IgD-negative memory B cell (primary cell): Measurements from ENCODE around the gene RSRC1. TPM values are rescaled to one million over a fixed set of nuclear protein-coding genes. Genes with fewer than 3 reads are reported as not detected.
"Not testable (repeated sequence)": the region's sequence is repeated elsewhere in the genome, so short reads cannot be mapped to it uniquely, and the experiment has no call there.

ENCODE experiments used
- H3K27ac Mint-ChIP-seq, 3 donors: one replicate each; pipeline ENCODE4 v1.8.0; 2020 to 2022; ENCODE audit warnings: mild to moderate bottlenecking in 3 of 3, mixed read lengths in 3 of 3, moderate library complexity in 1 of 3
- H3K27me3 Mint-ChIP-seq: one replicate; pipeline ENCODE4 v1.8.0; 2021; ENCODE audit warnings: mixed read lengths
- H3K36me3 Mint-ChIP-seq: one replicate; pipeline ENCODE4 v1.8.0; 2020; ENCODE audit warnings: mild to moderate bottlenecking, mixed read lengths
- H3K4me1 Mint-ChIP-seq, 3 donors: one replicate each; pipeline ENCODE4 v1.8.0; 2020 to 2022; ENCODE audit warnings: mixed read lengths in 3 of 3, mild to moderate bottlenecking in 1 of 3
- H3K4me3 Mint-ChIP-seq, 4 donors: one replicate each; pipeline ENCODE4 v1.8.0; 2020 to 2022; ENCODE audit warnings: mild to moderate bottlenecking in 4 of 4, mixed read lengths in 4 of 4, moderate library complexity in 3 of 4
- H3K9me3 Mint-ChIP-seq, 3 donors: one replicate each; pipeline ENCODE4 v1.8.0; 2020 to 2021; ENCODE audit warnings: mixed read lengths in 3 of 3, mild to moderate bottlenecking in 1 of 3
- polyA plus RNA-seq: library from polyadenylated mRNA; unstranded; fragments of 300-500 nt; fragmentation: Illumina TruSeq; gene quantifications from one replicate; pipeline ENCODE4 v1.2.3, GENCODE V29; 2021

RSRC1 gene
- polyA plus RNA-seq, 1 donor from 2014 or later: 42.3 TPM

GRCh38 chr3:158548691-158549090 is 438.8 kb downstream of the RSRC1 start:
- Mint-ChIP-seq H3K4me1 (no peaks in the 10 kb centered on the region), H3K27ac (no peak overlapping the region), H3K27me3 (no peaks in the 10 kb centered on the region), H3K4me3 (no peak overlapping the region), H3K36me3 (peaks cover 16% of the 10 kb centered on the region), H3K9me3 (peaks cover 0 to 8% (median 2%) of the 10 kb centered on the region in 3 donors)

- not testable (repeated sequence) for H3K4me1 Mint-ChIP-seq, H3K9me3 Mint-ChIP-seq, H3K4me3 Mint-ChIP-seq, H3K27me3 Mint-ChIP-seq, H3K27ac Mint-ChIP-seq
- peaks cover 14% of the 10 kb centered on the region for H3K36me3 Mint-ChIP-seq
These were observed 440.0 kb downstream of the RSRC1 start for GRCh38 chr3:158549938-158550337.

- H3K9me3 Mint-ChIP-seq: peaks cover 0 to 5% (median 4%) of the 10 kb centered on the region in 3 donors
- H3K4me1 Mint-ChIP-seq: no peaks in the 10 kb centered on the region
- peaks cover 5% of the 10 kb centered on the region for H3K36me3 Mint-ChIP-seq
- H3K27me3 Mint-ChIP-seq: no peaks in the 10 kb centered on the region
- H3K27ac Mint-ChIP-seq: no peak overlapping the region
- no peak overlapping the region for H3K4me3 Mint-ChIP-seq
These were observed 442.2 kb downstream of the RSRC1 start for GRCh38 chr3:158552124-158552523.

DNA sequence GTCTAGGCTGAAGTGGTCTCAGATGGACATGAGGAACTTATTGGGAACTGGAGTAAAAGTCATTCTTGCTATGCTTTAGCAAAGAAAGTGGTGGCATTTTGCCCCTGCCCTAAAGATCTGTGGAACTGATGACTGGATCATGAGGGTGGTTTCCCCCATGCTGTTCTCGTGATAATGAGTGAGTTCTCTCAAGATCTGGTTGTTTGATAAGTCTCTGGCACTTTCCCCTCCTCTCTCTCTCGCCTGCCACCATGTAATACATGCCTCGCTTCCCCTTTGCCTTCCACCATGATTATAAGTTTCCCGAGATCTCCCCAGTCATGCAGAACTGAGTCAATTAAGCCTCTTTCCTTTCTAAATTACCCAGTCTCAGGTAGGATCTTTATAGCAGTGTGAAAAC is 449.6 kb downstream of the RSRC1 start:
- peaks cover 0 to 3% (median 0%) of the 10 kb centered on the region in 3 donors for H3K9me3 Mint-ChIP-seq
- no peaks in the 10 kb centered on the region for H3K4me1 Mint-ChIP-seq
- H3K27ac Mint-ChIP-seq: no peak overlapping the region
- no peaks in the 10 kb centered on the region for H3K36me3 Mint-ChIP-seq
- H3K4me3 Mint-ChIP-seq: no peak overlapping the region
- H3K27me3 Mint-ChIP-seq: peaks cover 3% of the 10 kb centered on the region

DNA sequence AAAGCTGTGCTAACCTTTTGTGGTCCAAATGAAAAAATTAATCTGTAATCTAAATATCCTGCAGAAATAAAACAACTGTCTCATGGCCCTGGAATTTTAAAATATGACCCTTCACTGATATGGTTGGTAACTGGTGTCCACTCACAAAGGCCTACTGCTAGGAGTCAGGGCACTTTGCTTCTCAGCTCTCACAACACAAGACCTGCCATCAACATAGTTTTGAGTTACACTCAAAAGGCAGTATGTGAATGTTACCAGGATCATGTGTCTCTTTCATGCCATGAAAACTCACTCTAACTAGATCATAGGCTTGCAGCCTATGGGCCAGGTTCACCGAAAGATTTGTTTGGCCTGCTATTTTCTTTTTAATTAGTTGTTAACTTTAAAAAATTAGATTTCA is 451.1 kb downstream of the RSRC1 start:
- peaks cover 3% of the 10 kb centered on the region for H3K27me3 Mint-ChIP-seq
- H3K4me1 Mint-ChIP-seq: no peaks in the 10 kb centered on the region
- no peak overlapping the region for H3K4me3 Mint-ChIP-seq
- H3K27ac Mint-ChIP-seq: no peak overlapping the region
- peaks cover 3 to 4% (median 3%) of the 10 kb centered on the region in 3 donors for H3K9me3 Mint-ChIP-seq
- peaks cover 1% of the 10 kb centered on the region for H3K36me3 Mint-ChIP-seq

- Mint-ChIP-seq H3K4me1 (no peaks in the 10 kb centered on the region), H3K27me3 (peaks cover 4% of the 10 kb centered on the region), H3K36me3 (peaks cover 1% of the 10 kb centered on the region), H3K27ac (no peak overlapping the region), H3K4me3 (no peak overlapping the region), H3K9me3 (peaks cover 2 to 5% (median 4%) of the 10 kb centered on the region in 3 donors)
These were observed 452.8 kb downstream of the RSRC1 start for GRCh38 chr3:158562674-158563073.

- no peaks in the 10 kb centered on the region for H3K4me1 Mint-ChIP-seq
- no peak overlapping the region for H3K4me3 Mint-ChIP-seq
- peaks cover 1% of the 10 kb centered on the region for H3K36me3 Mint-ChIP-seq
- peaks cover 2 to 5% (median 4%) of the 10 kb centered on the region in 3 donors for H3K9me3 Mint-ChIP-seq
- peaks cover 4% of the 10 kb centered on the region for H3K27me3 Mint-ChIP-seq
- H3K27ac Mint-ChIP-seq: no peak overlapping the region
These were observed 453.2 kb downstream of the RSRC1 start for GRCh38 chr3:158563076-158563475.

DNA sequence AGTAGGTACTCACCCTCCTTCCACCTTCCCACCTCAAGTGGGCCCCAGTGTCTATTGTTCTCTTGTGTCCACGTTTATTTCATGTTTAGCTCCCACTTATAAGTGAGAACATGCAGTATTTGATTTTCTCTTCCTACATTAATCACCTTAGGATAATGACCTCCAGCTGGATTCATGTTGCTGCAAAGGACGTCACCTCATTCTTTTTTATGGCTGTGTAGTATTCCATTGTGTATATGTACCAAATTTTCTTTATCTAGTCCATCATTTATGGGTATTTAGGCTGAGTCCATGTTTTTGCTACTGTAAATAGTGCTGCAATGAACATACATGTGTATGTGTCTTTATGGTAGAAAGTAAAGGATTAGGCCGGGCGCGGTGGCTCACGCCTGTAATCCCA is 455.2 kb downstream of the RSRC1 start:
- peaks cover 0 to 7% (median 4%) of the 10 kb centered on the region in 3 donors for H3K9me3 Mint-ChIP-seq
- H3K4me1 Mint-ChIP-seq: no peaks in the 10 kb centered on the region
- H3K36me3 Mint-ChIP-seq: peaks cover 1% of the 10 kb centered on the region
- H3K27ac Mint-ChIP-seq: no peak overlapping the region
- peaks cover 10% of the 10 kb centered on the region for H3K27me3 Mint-ChIP-seq
- peak overlapping the region in 1 of 4 donors; percentile 25 for H3K4me3 Mint-ChIP-seq

DNA sequence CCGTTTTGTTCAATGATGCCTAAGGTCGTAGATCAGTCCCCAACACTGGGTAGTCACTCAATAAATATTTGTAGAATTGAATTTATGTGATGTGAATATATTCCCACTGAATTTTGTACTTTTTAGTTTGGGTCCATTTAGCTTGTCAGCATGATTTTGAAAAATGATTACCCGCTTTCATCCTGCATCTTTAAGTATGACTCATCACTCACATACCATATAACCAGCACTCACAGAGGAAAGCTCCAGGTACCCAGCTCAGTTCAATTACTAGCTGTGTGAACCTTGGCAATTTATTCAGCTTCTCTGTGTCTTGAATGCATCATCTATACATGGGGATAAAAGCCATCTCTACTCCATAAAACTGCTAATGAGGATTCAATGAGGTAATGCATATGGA is 458.9 kb downstream of the RSRC1 start:
- Mint-ChIP-seq H3K4me1 (peaks cover 4 to 10% (median 5%) of the 10 kb centered on the region in 3 donors), H3K27me3 (peaks cover 18% of the 10 kb centered on the region), H3K27ac (no peak overlapping the region), H3K9me3 (peaks cover 0 to 7% (median 4%) of the 10 kb centered on the region in 3 donors), H3K4me3 (no peak overlapping the region), H3K36me3 (peaks cover 1% of the 10 kb centered on the region)

GRCh38 chr3:158569794-158570193 is 459.9 kb downstream of the RSRC1 start:
- peaks cover 18% of the 10 kb centered on the region for H3K27me3 Mint-ChIP-seq
- H3K4me3 Mint-ChIP-seq: peak overlapping the region in 3 of 4 donors; percentile 4 to 93 (median 74)
- H3K4me1 Mint-ChIP-seq: peaks cover 4 to 10% (median 5%) of the 10 kb centered on the region in 3 donors
- H3K36me3 Mint-ChIP-seq: peaks cover 1% of the 10 kb centered on the region
- H3K27ac Mint-ChIP-seq: no peak overlapping the region
- peaks cover 0 to 7% (median 4%) of the 10 kb centered on the region in 3 donors for H3K9me3 Mint-ChIP-seq

DNA sequence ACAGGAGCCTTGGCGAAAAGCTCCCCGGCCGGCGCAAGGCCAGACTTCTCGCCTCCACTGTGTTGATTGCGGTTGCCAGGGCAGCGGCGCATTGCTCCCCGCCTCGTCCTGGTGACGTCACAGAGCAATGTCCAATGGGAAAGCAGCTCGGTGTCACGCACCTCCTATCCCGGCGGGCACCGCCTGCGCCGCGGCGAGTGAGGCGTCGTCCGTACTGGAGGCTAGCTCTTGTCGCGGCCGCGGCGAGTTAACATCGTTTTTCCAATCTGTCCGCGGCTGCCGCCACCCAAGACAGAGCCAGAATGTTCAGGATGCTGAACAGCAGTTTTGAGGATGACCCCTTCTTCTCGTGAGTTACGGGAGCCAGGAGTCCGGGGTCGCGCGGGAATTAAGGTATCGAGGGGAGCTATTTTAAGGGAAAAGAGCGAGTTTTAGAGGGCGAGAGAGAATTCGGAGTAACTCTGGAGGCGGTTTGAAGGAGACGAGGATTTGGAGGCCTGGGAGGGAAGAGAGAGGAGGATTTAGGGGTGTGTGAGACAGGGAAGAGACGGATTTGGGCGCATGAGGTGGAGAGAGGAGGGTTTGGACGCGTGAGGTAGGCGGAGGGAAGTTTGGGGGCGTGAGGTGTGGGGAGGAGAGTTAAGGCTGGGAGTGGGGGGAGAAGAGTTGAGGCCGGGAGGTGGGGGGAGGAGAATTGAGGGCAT is 461.3 kb downstream of the RSRC1 start, which contains the start of gene MLF1:
Gene MLF1 (plus strand): TSS at position 196 of the 704 bp plus-strand sequence. CDS start 107 bp downstream, at position 303.
- Mint-ChIP-seq H3K9me3 (peaks cover 0 to 4% (median 0%) of the 10 kb centered on the region in 3 donors), H3K36me3 (no peaks in the 10 kb centered on the region), H3K4me3 (peak within 1 kb of the TSS; percentile 74 to 93 (median 86)), H3K27me3 (peaks cover 18% of the 10 kb centered on the region), H3K27ac (peak within 1 kb of the TSS; percentile 80 to 95 (median 88)), H3K4me1 (peaks cover 4 to 10% (median 5%) of the 10 kb centered on the region in 3 donors)

DNA sequence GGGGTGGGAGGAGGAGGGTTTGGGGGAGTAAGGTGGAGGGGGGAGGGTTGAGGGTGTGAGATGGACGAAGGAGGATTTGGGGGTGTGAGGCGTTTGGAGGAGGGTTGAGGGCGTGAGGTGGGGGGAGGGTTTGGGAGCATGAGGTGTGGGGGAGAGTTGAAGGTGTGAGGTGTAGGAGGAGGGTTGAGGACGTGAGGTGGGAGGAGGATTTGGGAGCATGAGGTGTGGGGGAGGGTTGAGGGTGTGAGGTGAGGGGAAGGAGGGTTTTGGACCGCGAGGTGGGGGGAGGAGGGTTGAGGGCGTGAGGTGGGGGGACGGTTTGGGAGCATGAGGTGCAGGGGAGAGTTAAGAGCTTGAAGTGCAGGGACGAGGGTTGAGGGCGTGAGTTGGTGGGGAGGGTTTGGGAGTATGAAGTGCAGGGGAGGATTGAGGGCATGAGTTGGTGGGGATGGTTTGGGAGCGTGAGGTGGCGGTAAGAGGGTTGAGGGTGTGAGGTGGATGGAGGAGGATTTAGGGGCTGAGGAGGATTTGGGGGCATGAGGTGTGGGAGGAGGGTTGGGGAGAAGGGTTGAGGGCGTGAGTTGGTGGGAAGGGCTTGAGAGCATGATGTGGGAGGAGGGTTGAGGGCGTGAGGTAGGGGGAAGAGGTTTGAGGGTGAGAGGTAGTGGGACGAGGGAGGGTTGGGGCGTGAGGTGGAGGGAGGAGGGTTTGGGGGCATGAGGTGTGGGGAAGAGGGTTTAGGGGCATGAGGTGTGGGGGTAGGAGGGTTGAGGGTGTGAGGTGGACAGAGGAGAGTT is 462.3 kb downstream of the RSRC1 start:
- peaks cover 0 to 2% (median 0%) of the 10 kb centered on the region in 3 donors for H3K9me3 Mint-ChIP-seq
- no peaks in the 10 kb centered on the region for H3K36me3 Mint-ChIP-seq
- peaks cover 15% of the 10 kb centered on the region for H3K27me3 Mint-ChIP-seq
- H3K4me3 Mint-ChIP-seq: no peak overlapping the region
- no peak overlapping the region for H3K27ac Mint-ChIP-seq
- H3K4me1 Mint-ChIP-seq: peaks cover 4 to 10% (median 5%) of the 10 kb centered on the region in 3 donors

DNA sequence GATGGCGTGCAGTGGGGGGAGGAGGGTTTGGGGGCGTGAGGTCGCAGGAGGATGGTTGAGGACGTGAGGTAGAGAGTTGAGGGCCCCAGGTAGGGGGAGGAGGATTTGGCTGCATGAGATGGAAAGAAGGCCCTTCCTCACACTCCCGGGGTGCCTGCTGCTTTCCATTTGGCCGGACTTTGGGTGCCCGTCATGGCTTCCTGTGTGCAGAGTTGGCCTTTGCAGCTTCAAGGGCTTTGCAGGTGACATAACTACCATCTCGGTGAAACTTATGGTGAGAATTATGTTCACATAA is 462.8 kb downstream of the RSRC1 start:
- Mint-ChIP-seq H3K4me1 (peaks cover 4 to 10% (median 5%) of the 10 kb centered on the region in 3 donors), H3K27ac (no peak overlapping the region), H3K4me3 (no peak overlapping the region), H3K9me3 (peaks cover 0 to 2% (median 0%) of the 10 kb centered on the region in 3 donors), H3K27me3 (peaks cover 15% of the 10 kb centered on the region), H3K36me3 (no peaks in the 10 kb centered on the region)

- Mint-ChIP-seq H3K4me3 (no peak overlapping the region), H3K27ac (no peak overlapping the region), H3K36me3 (no peaks in the 10 kb centered on the region), H3K9me3 (peaks cover 0 to 2% (median 0%) of the 10 kb centered on the region in 3 donors), H3K27me3 (peaks cover 17% of the 10 kb centered on the region), H3K4me1 (peaks cover 4 to 10% (median 5%) of the 10 kb centered on the region in 3 donors)
These were observed 463.8 kb downstream of the RSRC1 start for GRCh38 chr3:158573714-158574113.

DNA sequence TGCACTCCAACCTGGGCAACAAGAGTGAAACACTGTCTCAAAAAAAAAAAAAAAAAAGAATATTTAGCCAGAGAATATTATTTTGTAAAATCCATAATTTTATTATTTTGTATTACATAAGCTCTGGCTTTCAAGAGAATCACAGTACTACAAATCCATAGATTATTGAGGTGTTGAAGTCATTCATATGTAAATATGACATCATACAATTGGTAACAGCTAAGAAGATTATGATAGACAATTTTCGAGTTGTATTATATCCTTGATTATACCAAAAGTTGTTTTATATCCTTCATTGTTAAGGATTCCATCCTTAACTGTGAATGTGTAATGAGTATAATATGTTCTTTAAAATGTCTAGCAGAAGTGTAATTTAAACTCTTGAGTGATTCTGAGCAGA is 464.8 kb downstream of the RSRC1 start:
- Mint-ChIP-seq H3K9me3 (no peaks in the 10 kb centered on the region), H3K4me1 (peaks cover 4 to 10% (median 5%) of the 10 kb centered on the region in 3 donors), H3K27ac (no peak overlapping the region), H3K27me3 (peaks cover 11% of the 10 kb centered on the region), H3K4me3 (no peak overlapping the region), H3K36me3 (no peaks in the 10 kb centered on the region)
